NOMO-1 treated with DMSO at 0.1 percent for 48 hours (cell line): Measurements from ENCODE around the gene NR1H3.
"Not testable (repeated sequence)": the region's sequence is repeated elsewhere in the genome, so short reads cannot be mapped to it uniquely, and the experiment has no call there.

ENCODE experiments used
- DNase-seq: peaks from one replicate; lab custom pipeline; 2025; ENCODE audit not compliant: unreplicated experiment; lab: John Stamatoyannopoulos, UW

NR1H3 gene

DNA sequence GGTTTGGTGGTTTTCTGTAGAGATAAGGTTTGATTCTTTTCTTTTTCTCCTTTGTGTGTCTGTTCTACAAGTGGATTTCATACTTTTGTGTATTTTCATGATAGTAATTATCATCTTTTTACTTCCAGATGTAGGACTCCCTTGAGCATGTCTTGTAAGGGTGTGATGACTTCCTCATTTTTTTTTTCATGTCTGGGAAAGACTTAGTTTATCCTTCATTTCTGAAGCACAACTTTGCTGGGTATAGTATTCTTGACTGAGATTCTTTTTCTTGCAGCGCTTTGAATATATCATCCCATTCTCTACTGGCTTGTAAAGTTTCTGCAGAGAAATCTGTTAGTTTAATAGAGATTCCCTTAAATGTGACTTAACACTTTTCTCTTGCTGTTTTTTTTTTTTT is 45.1 kb downstream of the NR1H3 start:
- no peak for DNase-seq

DNA sequence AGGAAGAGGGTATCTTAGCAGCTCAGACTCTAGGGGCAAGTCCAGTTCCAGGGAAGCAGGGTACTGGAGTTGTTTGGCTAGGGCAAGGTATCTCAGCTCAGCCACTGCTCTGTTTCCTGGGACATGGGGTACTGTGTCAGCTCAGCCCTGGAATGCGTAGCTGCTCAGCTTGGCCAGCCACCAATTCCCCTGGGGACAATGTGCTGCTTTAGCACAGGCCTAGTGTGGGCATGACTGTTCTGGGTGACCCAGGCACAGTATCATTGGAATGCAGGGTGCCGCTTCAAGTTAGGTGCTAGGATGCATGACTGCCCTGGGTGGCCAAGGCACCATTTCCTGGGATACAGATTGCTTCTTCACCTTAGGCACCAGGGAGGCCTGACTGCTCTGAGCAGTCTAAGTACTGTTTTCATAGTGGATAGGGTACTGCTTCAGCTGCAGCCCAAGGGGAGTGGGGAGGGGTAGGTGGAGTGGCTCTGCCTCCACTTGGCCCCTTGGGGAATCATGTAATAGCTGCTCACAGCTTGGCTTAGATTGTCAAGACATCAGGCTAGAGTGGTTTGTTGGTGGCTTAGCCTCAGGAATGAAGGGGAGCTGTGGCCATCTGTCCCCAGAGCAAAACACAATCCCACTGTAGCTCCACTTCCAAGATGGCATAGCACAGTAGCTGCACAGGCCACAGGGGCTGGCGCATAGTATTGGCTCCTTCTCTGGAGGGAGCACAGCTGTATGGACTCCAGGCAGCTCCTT is 48.1 kb downstream of the NR1H3 start:
- DNase-seq, result no peak

DNA sequence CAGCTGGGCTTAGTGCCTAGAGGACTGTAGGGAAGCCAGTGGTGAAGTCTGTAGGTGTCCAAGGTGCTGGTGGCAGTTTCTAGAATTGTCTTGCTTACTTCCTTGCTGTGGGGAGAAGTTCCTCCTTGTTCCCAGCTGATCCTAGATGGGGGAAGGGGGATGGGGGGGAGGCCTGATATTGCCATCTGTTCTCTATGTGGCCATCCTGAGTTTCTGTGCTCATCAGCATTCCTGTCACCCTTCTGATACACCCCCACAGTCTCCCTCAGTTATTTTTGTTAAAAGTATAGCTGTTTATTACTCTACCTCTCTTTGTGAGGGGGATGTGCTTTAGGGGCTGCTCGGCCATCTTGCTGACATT is 48.7 kb downstream of the NR1H3 start:
- DNase-seq, result no peak

DNA sequence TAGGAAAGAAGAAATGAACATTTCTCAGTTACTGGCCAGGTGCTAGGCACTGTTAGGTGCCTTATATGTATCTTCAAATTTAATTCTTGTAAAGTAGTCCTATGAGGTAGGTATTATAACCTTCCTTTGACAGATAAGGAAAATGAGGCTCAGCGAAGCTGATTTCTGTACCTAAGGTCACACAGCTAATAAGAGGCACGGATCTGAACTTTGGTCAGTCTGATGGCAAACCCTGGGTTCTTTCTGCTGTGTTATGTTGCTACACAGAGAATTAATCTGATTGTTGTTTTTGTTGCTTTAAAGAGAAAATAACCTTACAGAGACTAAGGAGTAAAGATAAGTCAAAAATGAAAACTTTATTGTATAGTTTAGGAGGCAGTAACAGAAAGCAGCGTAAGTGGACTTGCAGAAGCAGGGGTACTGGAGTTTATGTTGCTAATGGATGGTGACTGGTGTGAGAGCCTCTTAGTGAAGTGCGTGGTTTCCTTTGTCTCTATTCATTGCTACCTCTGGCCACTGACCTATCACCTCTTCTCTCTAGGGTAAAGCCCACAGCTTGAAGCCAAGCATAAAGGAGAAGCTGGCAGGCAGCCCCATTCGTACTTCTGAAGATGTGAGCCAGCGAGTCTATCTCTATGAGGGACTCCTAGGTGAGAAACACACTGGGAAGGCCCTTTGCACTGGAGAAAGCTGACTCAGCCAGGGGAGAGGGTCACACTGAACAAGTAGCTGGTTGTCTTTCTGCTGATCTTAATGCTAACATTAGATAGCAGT is 50.4 kb downstream of the NR1H3 start:
- no peak for DNase-seq

DNA sequence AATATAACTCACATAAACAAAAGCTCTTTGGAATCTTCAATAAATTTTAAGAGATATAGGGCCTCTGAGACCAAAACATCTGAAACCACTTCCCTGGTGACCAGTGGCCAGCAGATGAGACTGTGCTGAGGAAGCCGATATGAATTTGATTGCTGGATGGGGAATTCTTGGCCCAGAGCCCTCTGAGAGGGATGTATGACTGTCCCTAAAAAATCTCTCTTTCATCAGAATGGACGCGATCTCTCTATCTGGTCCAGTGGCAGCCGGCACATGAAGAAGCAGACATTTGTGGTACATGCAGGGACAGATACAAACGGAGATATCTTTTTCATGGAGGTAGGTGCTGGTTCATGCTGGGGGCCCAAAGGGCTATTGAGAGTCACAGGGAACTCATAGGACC is 57.2 kb downstream of the NR1H3 start:
- no peak for DNase-seq

DNA sequence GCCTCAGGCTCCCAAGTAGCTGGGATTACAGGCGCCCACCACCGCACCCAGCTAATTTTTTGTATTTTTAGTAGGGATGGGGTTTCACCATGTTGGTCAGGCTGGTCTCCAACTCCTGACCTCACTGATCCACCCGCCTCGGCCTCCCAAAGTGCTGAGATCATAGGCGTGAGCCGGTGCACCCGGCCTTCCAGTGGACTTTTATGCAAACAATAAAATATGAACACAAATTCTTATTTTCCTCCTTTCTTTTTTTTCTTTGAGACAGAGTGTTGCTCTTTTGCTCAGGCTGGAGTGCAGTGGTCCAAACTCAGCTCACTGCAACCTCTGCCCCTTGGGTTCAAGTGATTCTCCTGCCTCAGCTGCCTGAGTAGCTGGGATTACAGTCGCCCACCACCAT is 58.7 kb downstream of the NR1H3 start:
- not testable (repeated sequence) for DNase-seq

DNA sequence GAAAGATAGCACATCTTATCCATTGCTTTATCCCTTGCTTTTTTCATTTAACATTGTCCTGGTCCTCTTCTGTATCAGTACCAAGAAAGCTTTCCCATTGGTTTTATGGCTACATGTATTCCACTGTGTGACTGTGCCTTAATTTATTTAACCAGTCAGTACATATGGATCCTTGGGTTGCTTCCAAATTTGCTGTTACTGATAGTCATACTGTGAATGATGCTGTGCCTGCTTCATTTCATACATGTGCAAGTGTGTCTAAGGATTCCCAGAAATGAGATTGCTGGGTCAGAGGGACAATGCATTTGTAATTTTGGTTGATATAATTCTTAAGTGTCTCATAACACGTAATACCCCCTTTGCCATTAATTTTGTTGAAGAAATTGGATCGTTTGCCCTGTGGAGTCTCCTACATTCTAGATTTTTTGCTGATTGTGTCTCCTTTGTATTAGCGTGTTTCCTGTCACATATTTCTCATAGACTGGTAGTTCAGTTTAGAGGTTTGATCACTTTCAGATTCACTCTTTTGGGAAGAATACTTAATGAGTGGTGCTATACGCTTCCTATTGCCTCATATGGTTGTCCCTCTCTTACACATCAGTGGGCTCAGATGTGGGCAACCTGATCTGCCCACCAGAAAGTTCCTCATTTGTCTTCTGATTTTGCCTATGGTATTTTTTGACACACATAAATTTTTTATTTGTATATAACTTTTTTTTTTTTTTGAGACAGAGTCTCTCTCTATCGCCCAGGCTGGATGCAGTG is 59.5 kb downstream of the NR1H3 start:
- DNase-seq, result peak; percentile 55

DNA sequence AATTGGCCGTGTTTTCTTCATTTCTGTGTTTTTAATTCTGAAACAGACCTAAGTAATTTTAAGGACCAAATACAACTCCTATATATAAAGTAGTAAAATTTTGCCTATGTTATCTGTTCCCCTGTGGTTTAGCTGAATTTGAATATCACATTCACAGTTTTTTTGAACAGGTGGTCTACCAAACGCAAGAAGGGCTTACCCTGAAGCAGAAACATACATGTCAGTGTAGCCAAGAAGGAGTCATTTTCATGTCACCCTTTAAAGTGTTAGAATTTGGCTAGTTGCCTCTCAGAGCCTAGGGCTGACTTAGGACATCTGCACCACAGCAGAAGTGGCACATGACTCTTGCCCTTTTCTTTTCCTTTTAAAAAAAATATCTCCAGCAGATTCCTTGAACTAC is 60.4 kb downstream of the NR1H3 start:
- DNase-seq, result no peak
